ENCODE data around the gene CENPT.

GRCh38 chr16:67845291-67846062, 2.0 kb downstream of the CENPT start:
- no peak for TF ChIP-seq CTCF (IDR thresholded peaks at IDR 0.05; ENCODE audit: low read depth, low read length)
- no peak for TF ChIP-seq POLR2A (IDR thresholded peaks at IDR 0.05; ENCODE audit: extremely low read depth, insufficient read length)
- TF ChIP-seq, protein P1, sequence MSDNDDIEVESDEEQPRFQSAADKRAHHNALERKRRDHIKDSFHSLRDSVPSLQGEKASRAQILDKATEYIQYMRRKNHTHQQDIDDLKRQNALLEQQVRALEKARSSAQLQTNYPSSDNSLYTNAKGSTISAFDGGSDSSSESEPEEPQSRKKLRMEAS (IDR thresholded peaks at IDR 0.05; ENCODE audit: low read depth, low read length): no peak
- TF ChIP-seq MYC (IDR thresholded peaks at IDR 0.05; ENCODE audit: low read depth, low read length): no peak

Data from NB4 (cell line).